Mesenchymal stem cell (in vitro differentiated cells and primary cell): ENCODE data around the gene OPCML.

Source experiments
- DNase-seq: peaks from one replicate; pipeline ENCODE4 v3.0.0-alpha.2; 2013
- H2AFZ ChIP-seq: one replicate; pipeline ENCODE4 v1.6.1; 2013; ENCODE audit warnings: low read depth, mild to moderate bottlenecking, control low read depth, inconsistent platforms, low read length, moderate library complexity
- H2AK5ac ChIP-seq: 2 replicates; pipeline ENCODE4 v1.6.1; 2013; ENCODE audit warnings: low read length, moderate library complexity, mild to moderate bottlenecking, inconsistent platforms; ENCODE audit not compliant: severe bottlenecking
- H2BK120ac ChIP-seq: one replicate; pipeline ENCODE4 v1.6.1; 2013; ENCODE audit warnings: low read depth, mild to moderate bottlenecking, inconsistent platforms, low read length, moderate library complexity
- H2BK12ac ChIP-seq, 2 experiments: one replicate each; pipeline ENCODE4 v1.6.1; 2013; ENCODE audit warnings: inconsistent platforms in 2 of 2, low read length in 2 of 2, mild to moderate bottlenecking in 2 of 2, moderate library complexity in 2 of 2, control low read depth in 1 of 2
- H2BK15ac ChIP-seq: one replicate; pipeline ENCODE4 v1.6.1; 2013; ENCODE audit warnings: mild to moderate bottlenecking, low read depth, inconsistent platforms; ENCODE audit not compliant: poor library complexity, severe bottlenecking
- H2BK5ac ChIP-seq: 2 replicates; pipeline ENCODE4 v1.6.1; 2013; ENCODE audit warnings: low read depth, mild to moderate bottlenecking, low read length, control low read depth, inconsistent platforms; ENCODE audit not compliant: poor library complexity, severe bottlenecking
- H3K14ac ChIP-seq, 2 experiments: one replicate each; pipeline ENCODE4 v1.6.1; 2013; ENCODE audit warnings: inconsistent platforms in 2 of 2, low read length in 2 of 2, control low read depth in 1 of 2, mild to moderate bottlenecking in 1 of 2, moderate library complexity in 1 of 2
- H3K18ac ChIP-seq, 2 experiments: one replicate each; pipeline ENCODE4 v1.6.1; 2013; ENCODE audit warnings: inconsistent platforms in 2 of 2, low read length in 2 of 2, control low read depth in 1 of 2, low read depth in 1 of 2, mild to moderate bottlenecking in 1 of 2
- H3K23ac ChIP-seq, 2 experiments: one replicate each; pipeline ENCODE4 v1.6.1; 2013; ENCODE audit warnings: inconsistent platforms in 2 of 2, low read length in 2 of 2, mild to moderate bottlenecking in 2 of 2, moderate library complexity in 2 of 2, control low read depth in 1 of 2
- H3K27ac ChIP-seq: 2 replicates; pipeline ENCODE4 v1.5.1; 2013; ENCODE audit warnings: mild to moderate bottlenecking, moderate library complexity, low read length, control low read depth, inconsistent platforms; ENCODE audit not compliant: poor library complexity, severe bottlenecking
- H3K27me3 ChIP-seq, 2 experiments: 2 replicates each; pipeline versions ENCODE4 v1.6.1 to v1.7.0; 2013; ENCODE audit warnings: low read length in 2 of 2, mild to moderate bottlenecking in 2 of 2, moderate library complexity in 2 of 2, control low read depth in 1 of 2, inconsistent platforms in 1 of 2; ENCODE audit not compliant: control insufficient read depth in 1 of 2, insufficient read depth in 1 of 2
- H3K36me3 ChIP-seq, 2 experiments: 2 replicates each; pipeline versions ENCODE4 v1.6.1 to v1.7.0; 2013; ENCODE audit warnings: low read length in 2 of 2, control low read depth in 1 of 2, inconsistent platforms in 1 of 2, low read depth in 1 of 2, mild to moderate bottlenecking in 1 of 2; ENCODE audit not compliant: insufficient read depth in 2 of 2, control insufficient read depth in 1 of 2
- H3K4ac ChIP-seq, 2 experiments: one replicate each; pipeline ENCODE4 v1.6.1; 2013; ENCODE audit warnings: inconsistent platforms in 2 of 2, low read length in 2 of 2, mild to moderate bottlenecking in 2 of 2, moderate library complexity in 2 of 2, control low read depth in 1 of 2, low read depth in 1 of 2
- H3K4me1 ChIP-seq: 2 replicates; pipeline ENCODE4 v1.6.1; 2013; ENCODE audit warnings: low read depth, low read length, control low read depth; ENCODE audit not compliant: control insufficient read depth, insufficient read depth
- H3K4me2 ChIP-seq: 2 replicates; pipeline ENCODE4 v1.6.1; 2013; ENCODE audit warnings: low read length, mild to moderate bottlenecking, inconsistent platforms; ENCODE audit not compliant: poor library complexity, severe bottlenecking
- H3K4me3 ChIP-seq, 2 experiments: 2 replicates each; pipeline versions ENCODE4 v1.5.1 to v1.7.0; 2013; ENCODE audit warnings: low read length in 2 of 2, mild to moderate bottlenecking in 2 of 2, control low read depth in 1 of 2, low read depth in 1 of 2; ENCODE audit not compliant: insufficient read depth in 1 of 2
- H3K79me1 ChIP-seq: replicated peaks from 2 replicates; pipeline ENCODE4 v1.6.1; 2013; ENCODE audit warnings: mild to moderate bottlenecking, control low read depth, low read length, inconsistent platforms; ENCODE audit not compliant: poor library complexity, severe bottlenecking
- H3K9ac ChIP-seq: 2 replicates; pipeline ENCODE4 v1.7.0; 2013; ENCODE audit warnings: mild to moderate bottlenecking, low read length, moderate library complexity
- H3K9me3 ChIP-seq: 2 replicates; pipeline ENCODE4 v1.7.0; 2013; ENCODE audit warnings: mild to moderate bottlenecking, low read length; ENCODE audit not compliant: control insufficient read depth
- H4K8ac ChIP-seq: one replicate; pipeline ENCODE4 v1.6.1; 2013; ENCODE audit warnings: inconsistent platforms, mild to moderate bottlenecking, low read length, moderate library complexity
- H4K91ac ChIP-seq: one replicate; pipeline ENCODE4 v1.6.1; 2013; ENCODE audit warnings: mild to moderate bottlenecking, low read length, inconsistent platforms
- WGBS: methylation state at CpG from one replicate; pipeline ENCODE4 v1.1.7; 2013; ENCODE audit warnings: mixed read lengths; 5-methylcytosine and 5-hydroxymethylcytosine counted together

OPCML gene

DNA sequence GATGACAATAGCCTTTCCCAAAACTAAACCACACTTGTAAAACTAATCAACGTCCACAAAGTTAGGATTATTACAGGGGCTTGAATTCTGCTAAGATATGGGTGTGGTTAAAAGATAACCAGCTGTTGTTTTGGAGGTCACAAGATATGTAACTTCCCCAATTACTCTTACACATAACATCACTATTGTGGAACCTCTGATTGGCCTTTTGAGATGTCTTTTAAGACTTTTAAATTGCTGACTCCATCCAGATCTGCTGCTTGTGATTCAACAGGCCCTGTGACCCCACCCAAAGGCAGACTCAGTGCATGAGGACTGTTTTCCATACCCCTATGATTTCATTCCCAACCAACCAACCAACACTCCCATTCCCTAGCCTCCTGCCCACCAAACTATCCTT, 893.9 kb downstream of the OPCML start:
- Histone ChIP-seq H3K9me3 (no peaks in the 10 kb centered on the region), H2AK5ac (no peak overlapping the region), H3K4me3 (no peak overlapping the region), H3K23ac (no peak overlapping the region), H3K4ac (no peak overlapping the region), H3K27ac (no peak overlapping the region), H2AFZ (no peak overlapping the region), H4K8ac (no peak overlapping the region), H3K14ac (no peak overlapping the region), H3K27me3 (peaks cover 0 to 3% of the 10 kb centered on the region in 2 experiments), H3K4me2 (no peak overlapping the region), H3K36me3 (no peaks in the 10 kb centered on the region), H3K79me1 (no peaks in the 10 kb centered on the region), H3K18ac (no peak overlapping the region), H3K4me1 (peaks cover 2% of the 10 kb centered on the region), H2BK12ac (no peak overlapping the region), H4K91ac (no peak overlapping the region), H2BK5ac (no peak overlapping the region), H2BK120ac (no peak overlapping the region), H2BK15ac (no peak overlapping the region), H3K9ac (no peak overlapping the region)
- no peak for DNase-seq
- no CpG with 5 or more reads among the region's 1 CpG for WGBS

DNA sequence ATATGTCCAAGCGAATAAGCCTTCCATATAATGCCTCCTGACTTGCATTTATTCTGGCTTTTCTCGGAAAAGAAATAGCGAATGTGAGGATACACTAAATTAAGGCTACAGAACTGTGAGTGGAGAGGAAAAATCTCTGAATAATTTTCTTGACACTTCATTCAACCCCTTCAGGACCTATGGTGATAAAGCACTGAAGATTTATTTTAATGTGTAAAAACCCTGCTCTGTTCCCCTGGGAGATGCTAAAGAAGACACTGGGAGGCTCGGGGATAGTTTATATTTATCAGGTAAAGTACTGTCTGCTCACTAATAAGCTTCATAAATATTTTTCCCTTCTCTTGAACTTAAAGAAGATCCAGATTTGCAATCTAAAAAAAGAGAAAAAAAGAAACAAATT, 895.8 kb downstream of the OPCML start:
- Histone ChIP-seq H3K36me3 (no peaks in the 10 kb centered on the region), H3K4me3 (no peak overlapping the region)
- WGBS = no CpG with 5 or more reads among the region's 4 CpGs

DNA sequence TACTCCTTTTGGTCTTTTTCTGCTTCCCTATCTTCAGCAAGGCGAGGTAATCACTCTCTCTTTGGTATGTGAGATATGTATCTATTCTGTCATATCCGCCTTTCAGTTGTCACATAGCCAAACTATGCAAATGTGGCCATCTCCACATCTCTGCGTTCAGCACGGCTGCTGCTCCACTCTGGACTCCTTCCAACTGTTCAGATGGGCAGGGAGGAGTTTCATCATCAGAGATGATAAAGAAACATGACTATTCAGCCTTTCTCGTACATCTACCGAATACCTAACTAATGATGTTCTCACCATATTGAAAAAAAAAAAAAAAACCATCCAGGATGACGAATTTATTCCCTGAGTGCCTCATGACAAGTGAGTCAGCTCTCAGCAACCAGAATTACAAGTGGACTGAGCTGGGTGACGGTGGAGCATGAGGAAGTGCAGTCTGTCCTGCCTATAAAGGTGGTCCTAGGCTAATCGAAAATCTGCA, 899.6 kb downstream of the OPCML start:
- H3K4ac ChIP-seq = no peak overlapping the region
- no peak overlapping the region for H2AK5ac ChIP-seq
- peak overlapping the region in 1 of 2 experiments; percentile 56 for H3K4me3 ChIP-seq
- no peaks in the 10 kb centered on the region for H3K9me3 ChIP-seq
- DNase-seq = peak; percentile 98
- no peak overlapping the region for H4K91ac ChIP-seq
- peak overlapping the region; percentile 21 for H4K8ac ChIP-seq
- no peak overlapping the region for H3K14ac ChIP-seq
- no peak overlapping the region for H2BK120ac ChIP-seq
- no peak overlapping the region for H3K23ac ChIP-seq
- peaks cover 6% of the 10 kb centered on the region for H3K4me1 ChIP-seq
- no peaks in the 10 kb centered on the region for H3K27me3 ChIP-seq
- H3K79me1 ChIP-seq = no peaks in the 10 kb centered on the region
- H3K4me2 ChIP-seq = no peak overlapping the region
- no peak overlapping the region for H2BK5ac ChIP-seq
- H3K27ac ChIP-seq = peak overlapping the region; percentile 72
- H2BK12ac ChIP-seq = peak overlapping the region in 1 of 2 experiments; percentile 22
- no peak overlapping the region for H2BK15ac ChIP-seq
- H3K9ac ChIP-seq = peak overlapping the region; percentile 59
- H2AFZ ChIP-seq = no peak overlapping the region
- WGBS = 9% methylated on average over 7 of the region's 9 CpGs
- no peaks in the 10 kb centered on the region for H3K36me3 ChIP-seq
- H3K18ac ChIP-seq = peak overlapping the region; percentile 23 to 55

More for the DNA sequence above, 895.8 kb downstream of the OPCML start:
- peaks cover 6% of the 10 kb centered on the region for H3K4me1 ChIP-seq
- H3K27me3 ChIP-seq = no peaks in the 10 kb centered on the region
- H4K91ac ChIP-seq = no peak overlapping the region
- H4K8ac ChIP-seq = no peak overlapping the region
- no peak overlapping the region for H3K9ac ChIP-seq
- no peak overlapping the region for H3K27ac ChIP-seq
- H3K4me2 ChIP-seq = no peak overlapping the region
- no peak overlapping the region for H3K4ac ChIP-seq
- H3K79me1 ChIP-seq = no peaks in the 10 kb centered on the region
- H3K23ac ChIP-seq = no peak overlapping the region
- no peak overlapping the region for H3K14ac ChIP-seq
- no peak overlapping the region for H2AK5ac ChIP-seq
- DNase-seq = no peak
- no peak overlapping the region for H3K18ac ChIP-seq
- no peak overlapping the region for H2BK5ac ChIP-seq
- no peak overlapping the region for H2BK12ac ChIP-seq
- H2BK15ac ChIP-seq = no peak overlapping the region
- H2AFZ ChIP-seq = no peak overlapping the region
- no peaks in the 10 kb centered on the region for H3K9me3 ChIP-seq
- no peak overlapping the region for H2BK120ac ChIP-seq

GRCh38 chr11:132631989-132632388, 900.3 kb downstream of the OPCML start:
- Histone ChIP-seq H3K27me3 (no peaks in the 10 kb centered on the region), H3K36me3 (no peaks in the 10 kb centered on the region), H3K18ac (no peak overlapping the region), H2BK15ac (no peak overlapping the region), H2BK12ac (no peak overlapping the region), H3K27ac (no peak overlapping the region), H3K14ac (no peak overlapping the region), H2AFZ (no peak overlapping the region), H2BK5ac (no peak overlapping the region), H3K9ac (peak overlapping the region; percentile 41), H3K4me1 (peaks cover 6% of the 10 kb centered on the region), H2BK120ac (peak overlapping the region; percentile 21), H3K9me3 (no peaks in the 10 kb centered on the region), H4K8ac (no peak overlapping the region), H3K23ac (no peak overlapping the region), H3K4ac (no peak overlapping the region), H3K79me1 (no peaks in the 10 kb centered on the region), H2AK5ac (no peak overlapping the region), H3K4me3 (peak overlapping the region in 1 of 2 experiments; percentile 56), H4K91ac (no peak overlapping the region), H3K4me2 (no peak overlapping the region)
- 95% methylated on average over 2 of the region's 4 CpGs for WGBS
- DNase-seq = peak; percentile 3
